ENCODE measurements around the gene CIP2A.

CIP2A gene

DNA sequence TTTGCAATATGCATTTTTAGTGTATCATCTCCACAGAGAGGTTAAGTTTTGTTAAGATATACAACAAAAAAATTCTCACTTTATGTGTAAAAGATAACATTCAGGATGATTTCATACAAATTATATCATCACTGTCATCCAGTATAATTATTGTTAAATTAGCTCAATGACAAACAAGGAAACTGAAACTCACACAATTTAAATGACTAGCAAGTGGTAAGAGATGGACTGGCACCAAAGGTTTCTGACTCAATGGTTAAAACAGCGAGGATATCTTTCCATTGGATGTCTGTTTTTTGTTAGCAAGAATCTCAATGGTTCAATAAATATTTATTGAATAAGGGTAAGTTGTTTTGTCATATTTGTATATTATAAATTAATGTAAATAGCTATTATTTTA is 22.6 kb downstream of the CIP2A start:
- no peak overlapping the region for H3K4me3 ChIP-seq
- H3K27me3 ChIP-seq: no peaks in the 10 kb centered on the region
- H3K27ac ChIP-seq: no peak overlapping the region
- H3K36me3 ChIP-seq: peaks cover 54% of the 10 kb centered on the region
- H3K4me1 ChIP-seq: no peaks in the 10 kb centered on the region
- TF ChIP-seq Cebpa-rat (IDR thresholded peaks at IDR 0.05): no peak
- H3K9ac ChIP-seq: no peak overlapping the region
- no peak overlapping the region for H3K4me2 ChIP-seq
- H4K20me1 ChIP-seq: no peaks in the 10 kb centered on the region
- H3K9me3 ChIP-seq: no peaks in the 10 kb centered on the region

DNA sequence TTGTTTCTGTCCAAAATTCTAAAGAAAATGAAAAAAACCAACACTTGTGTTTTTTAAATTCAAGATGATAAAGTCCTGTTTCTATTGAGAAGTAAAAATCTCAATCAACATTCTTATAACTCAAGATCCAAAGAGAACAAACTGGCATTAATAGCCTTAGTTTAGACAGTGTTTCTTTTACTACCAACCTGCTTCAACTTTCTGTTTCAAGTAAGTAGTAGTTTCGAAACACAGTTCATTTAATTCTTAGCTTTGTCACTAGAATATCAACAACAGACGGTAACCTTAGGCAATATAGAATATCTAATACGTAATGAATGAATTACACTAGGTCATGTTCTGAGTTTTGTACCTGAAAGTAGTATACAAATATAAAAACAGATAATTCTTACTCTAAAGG is 23.7 kb downstream of the CIP2A start:
- H3K36me3 ChIP-seq: peaks cover 60% of the 10 kb centered on the region
- no peaks in the 10 kb centered on the region for H4K20me1 ChIP-seq
- no peaks in the 10 kb centered on the region for H3K4me1 ChIP-seq
- H3K27ac ChIP-seq: no peak overlapping the region
- TF ChIP-seq Cebpa-rat (IDR thresholded peaks at IDR 0.05): no peak
- H3K4me3 ChIP-seq: no peak overlapping the region
- no peak overlapping the region for H3K9ac ChIP-seq
- no peaks in the 10 kb centered on the region for H3K27me3 ChIP-seq
- H3K4me2 ChIP-seq: no peak overlapping the region
- H3K9me3 ChIP-seq: no peaks in the 10 kb centered on the region

DNA sequence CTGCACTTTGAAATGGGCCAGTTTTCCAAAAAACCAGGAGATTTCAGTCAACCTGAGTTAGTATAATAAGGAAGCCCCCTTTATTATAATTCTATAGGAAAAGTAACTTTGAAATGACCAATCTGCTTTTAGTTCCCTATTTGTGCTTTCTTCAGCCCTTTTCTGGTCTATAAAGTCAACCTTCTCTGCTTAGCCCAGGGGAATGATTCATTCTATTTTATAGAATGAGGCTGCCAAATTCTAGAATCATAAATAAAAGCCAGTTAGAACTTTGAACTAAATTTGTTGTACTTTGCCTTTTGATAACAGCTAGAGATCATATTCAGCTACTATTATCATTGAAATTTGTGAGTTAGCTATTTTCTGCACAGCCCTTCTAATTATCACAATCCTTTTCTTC is 24.7 kb downstream of the CIP2A start:
- Histone ChIP-seq H4K20me1 (no peaks in the 10 kb centered on the region), H3K27me3 (no peaks in the 10 kb centered on the region), H3K4me2 (no peak overlapping the region), H3K9ac (no peak overlapping the region), H3K4me3 (no peak overlapping the region), H3K9me3 (no peaks in the 10 kb centered on the region), H3K27ac (no peak overlapping the region), H3K4me1 (no peaks in the 10 kb centered on the region), H3K36me3 (peaks cover 65% of the 10 kb centered on the region)
- no peak for TF ChIP-seq Cebpa-rat (IDR thresholded peaks at IDR 0.05)

DNA sequence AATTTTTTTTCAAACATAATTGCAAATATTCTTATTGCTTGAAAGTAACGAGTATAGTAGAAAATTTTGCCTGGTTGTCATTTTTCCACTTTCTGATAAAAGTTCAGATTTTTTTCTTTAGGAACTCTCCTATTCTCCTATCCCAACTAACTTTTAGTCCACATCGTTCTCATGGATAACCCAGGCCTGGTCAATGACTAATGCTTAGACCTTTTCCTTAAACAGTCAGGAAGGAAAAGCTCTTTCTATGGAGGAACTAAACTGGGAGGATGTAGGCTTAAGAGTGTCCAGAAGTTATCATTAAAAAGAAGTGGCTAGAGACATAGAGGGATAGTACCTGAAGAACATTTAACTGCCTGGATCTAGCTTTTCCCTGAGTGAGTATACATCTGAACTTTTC is 26.7 kb downstream of the CIP2A start:
- TF ChIP-seq Cebpa-rat (IDR thresholded peaks at IDR 0.05): no peak
- H3K4me2 ChIP-seq: no peak overlapping the region
- H3K4me3 ChIP-seq: no peak overlapping the region
- H3K27ac ChIP-seq: no peak overlapping the region
- no peaks in the 10 kb centered on the region for H3K27me3 ChIP-seq
- peaks cover 75% of the 10 kb centered on the region for H3K36me3 ChIP-seq
- no peaks in the 10 kb centered on the region for H3K9me3 ChIP-seq
- no peak overlapping the region for H3K9ac ChIP-seq
- no peaks in the 10 kb centered on the region for H4K20me1 ChIP-seq
- no peaks in the 10 kb centered on the region for H3K4me1 ChIP-seq

DNA sequence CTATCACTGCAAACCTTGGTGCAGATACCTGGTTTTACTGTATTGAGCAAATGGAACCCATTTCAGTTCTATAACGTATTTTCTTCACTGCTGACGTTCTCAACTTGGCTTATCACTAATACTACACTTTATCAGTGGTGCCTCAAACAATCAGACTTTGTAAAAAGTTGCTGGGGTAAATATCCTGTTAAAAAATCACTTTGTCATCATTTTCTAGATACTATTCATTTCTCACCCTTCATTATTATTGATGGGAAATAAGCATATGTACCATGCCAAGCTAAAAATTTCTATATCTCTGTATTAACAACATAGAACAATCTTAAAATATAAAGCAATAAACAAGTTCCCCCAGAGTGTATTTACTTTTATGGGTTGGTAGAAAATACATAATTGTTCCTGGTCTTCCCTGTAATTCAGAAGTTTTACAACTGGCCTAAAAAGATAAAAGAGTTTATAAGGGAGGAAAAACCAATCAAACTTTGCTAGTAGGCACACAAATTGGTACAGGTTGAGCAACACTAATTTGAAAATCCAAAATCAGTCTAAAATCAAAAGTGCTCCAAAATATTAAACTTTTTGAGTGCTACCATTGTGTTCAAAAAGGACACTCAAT is 33.2 kb downstream of the CIP2A start:
- TF ChIP-seq Cebpa-rat (IDR thresholded peaks at IDR 0.05): no peak
- H3K4me1 ChIP-seq: no peaks in the 10 kb centered on the region
- H3K4me3 ChIP-seq: no peak overlapping the region
- H3K27me3 ChIP-seq: no peaks in the 10 kb centered on the region
- no peak overlapping the region for H3K4me2 ChIP-seq
- peaks cover 77% of the 10 kb centered on the region for H3K36me3 ChIP-seq
- no peak overlapping the region for H3K9ac ChIP-seq
- no peaks in the 10 kb centered on the region for H4K20me1 ChIP-seq
- H3K27ac ChIP-seq: no peak overlapping the region
- H3K9me3 ChIP-seq: no peaks in the 10 kb centered on the region

DNA sequence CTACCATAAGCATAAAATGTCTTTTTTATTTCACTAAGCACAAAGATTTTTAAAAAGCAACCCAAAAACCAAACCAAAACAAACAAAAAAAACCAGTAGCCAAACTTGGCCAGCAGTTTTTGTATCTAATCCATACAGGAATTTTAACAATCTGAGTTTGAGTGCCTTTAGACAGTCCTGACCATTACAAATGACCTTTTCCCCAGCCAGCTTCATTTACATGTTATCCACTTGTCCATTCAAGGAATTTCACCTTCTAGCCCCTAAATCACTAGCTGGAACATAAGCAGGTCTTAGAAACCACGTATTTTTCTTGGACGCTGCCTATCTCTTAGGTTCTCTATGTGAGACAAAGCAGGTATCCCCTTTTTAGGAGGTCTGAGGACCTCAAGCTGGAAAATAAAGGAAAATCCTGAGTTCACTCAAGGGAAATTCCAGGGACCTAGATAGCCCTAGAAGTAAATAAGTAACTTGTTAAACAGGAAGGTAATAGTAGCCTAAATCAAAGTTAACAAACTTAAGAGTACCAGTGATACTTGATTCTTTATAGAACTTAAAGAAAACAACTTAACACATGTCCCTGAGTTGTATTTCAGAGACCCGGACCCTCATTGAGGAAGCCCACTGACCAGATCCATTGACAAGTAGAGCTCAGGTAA is 34.2 kb downstream of the CIP2A start:
- no peaks in the 10 kb centered on the region for H3K4me1 ChIP-seq
- H3K36me3 ChIP-seq: peaks cover 67% of the 10 kb centered on the region
- H4K20me1 ChIP-seq: no peaks in the 10 kb centered on the region
- H3K9me3 ChIP-seq: no peaks in the 10 kb centered on the region
- no peak for TF ChIP-seq Cebpa-rat (IDR thresholded peaks at IDR 0.05)
- no peak overlapping the region for H3K9ac ChIP-seq
- no peak overlapping the region for H3K4me2 ChIP-seq
- H3K4me3 ChIP-seq: no peak overlapping the region
- no peak overlapping the region for H3K27ac ChIP-seq
- no peaks in the 10 kb centered on the region for H3K27me3 ChIP-seq

DNA sequence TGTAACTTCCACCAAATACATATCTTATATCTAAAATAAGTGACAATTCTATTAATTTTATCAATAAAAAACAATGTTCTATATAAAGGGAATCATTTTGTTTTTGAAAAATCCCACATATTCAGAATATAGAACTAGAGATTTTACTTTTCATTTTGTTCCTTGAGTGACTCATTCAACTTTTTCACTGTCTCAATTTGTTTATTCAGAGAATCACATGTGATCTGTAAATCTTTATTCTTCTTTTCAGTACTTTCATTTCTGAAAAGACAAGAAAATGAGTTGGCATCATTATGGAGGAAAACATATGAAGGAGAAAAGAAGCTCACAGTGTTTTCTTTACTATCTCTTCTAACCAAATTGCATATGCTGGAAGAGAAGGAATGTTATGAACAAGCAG is 35.0 kb downstream of the CIP2A start:
- Histone ChIP-seq H3K27me3 (no peaks in the 10 kb centered on the region), H3K4me3 (no peak overlapping the region), H3K9ac (no peak overlapping the region), H3K27ac (no peak overlapping the region), H3K4me2 (no peak overlapping the region), H3K9me3 (no peaks in the 10 kb centered on the region), H3K36me3 (peaks cover 60% of the 10 kb centered on the region), H4K20me1 (no peaks in the 10 kb centered on the region), H3K4me1 (no peaks in the 10 kb centered on the region)
- no peak for TF ChIP-seq Cebpa-rat (IDR thresholded peaks at IDR 0.05)

DNA sequence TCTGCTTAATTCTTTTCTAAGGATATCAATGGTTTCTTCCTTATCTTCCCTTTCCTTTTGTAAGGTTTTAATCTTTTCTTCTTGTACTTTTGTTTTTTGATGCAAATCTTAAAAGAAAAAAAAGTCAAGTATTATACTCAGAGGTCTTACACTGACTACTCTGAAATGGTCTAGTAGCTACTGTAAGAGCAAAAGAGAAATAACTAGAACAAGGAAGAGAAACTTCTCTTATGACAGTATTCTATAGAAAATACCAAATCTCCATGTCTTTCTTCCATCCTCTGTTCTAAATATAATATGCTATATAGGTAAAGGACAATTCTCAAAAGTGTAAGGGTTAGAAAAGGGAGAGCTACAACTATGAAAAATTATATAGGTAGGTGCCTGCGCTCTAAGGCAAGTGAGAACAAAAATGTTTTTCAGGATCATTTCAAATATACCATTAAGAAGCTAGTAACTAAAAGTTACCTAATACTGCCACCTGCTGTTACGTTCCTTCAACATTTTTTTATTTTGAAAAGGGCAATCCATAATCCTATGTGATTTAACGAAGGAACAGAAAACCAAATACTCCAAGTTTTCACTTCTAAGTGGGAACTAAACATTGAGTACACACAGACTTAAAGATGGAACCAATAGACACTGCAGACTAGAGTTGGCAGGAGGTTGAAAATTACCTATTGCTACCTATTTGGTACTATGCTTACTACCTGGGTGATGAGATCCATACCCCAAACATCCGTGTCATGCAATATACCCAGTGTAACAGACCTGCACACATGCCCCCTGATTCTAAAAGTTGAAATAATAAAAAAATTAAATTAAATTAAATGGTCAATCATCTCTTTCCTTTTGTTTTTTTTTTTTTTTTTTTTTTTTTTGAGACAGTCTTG is 36.7 kb downstream of the CIP2A start:
- H3K36me3 ChIP-seq: peaks cover 57% of the 10 kb centered on the region
- H4K20me1 ChIP-seq: no peaks in the 10 kb centered on the region
- no peak overlapping the region for H3K4me2 ChIP-seq
- H3K9me3 ChIP-seq: no peaks in the 10 kb centered on the region
- no peak for TF ChIP-seq Cebpa-rat (IDR thresholded peaks at IDR 0.05)
- no peak overlapping the region for H3K27ac ChIP-seq
- H3K4me3 ChIP-seq: no peak overlapping the region
- no peak overlapping the region for H3K9ac ChIP-seq
- H3K27me3 ChIP-seq: no peaks in the 10 kb centered on the region
- H3K4me1 ChIP-seq: no peaks in the 10 kb centered on the region

DNA sequence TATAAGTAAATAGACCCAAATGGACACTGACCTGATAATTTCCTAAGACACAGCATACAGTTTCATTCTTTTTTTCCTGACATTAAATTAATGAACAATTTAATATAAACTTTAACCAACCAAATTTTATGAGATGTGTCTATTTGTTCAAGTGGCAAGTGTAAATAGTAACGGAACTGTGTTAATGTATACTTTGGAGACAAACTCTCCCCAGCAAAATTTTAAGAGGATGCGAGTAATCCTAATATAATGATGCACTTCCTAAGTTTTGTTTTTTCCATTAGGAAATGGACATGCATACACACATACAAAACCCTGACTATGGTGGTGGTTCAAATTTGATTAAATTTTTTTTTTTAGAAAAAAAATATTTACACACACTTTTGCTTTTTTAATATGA is 40.4 kb downstream of the CIP2A start:
- Histone ChIP-seq H3K9ac (no peak overlapping the region), H3K4me1 (no peaks in the 10 kb centered on the region), H3K4me2 (no peak overlapping the region), H4K20me1 (no peaks in the 10 kb centered on the region), H3K4me3 (no peak overlapping the region), H3K27me3 (no peaks in the 10 kb centered on the region), H3K36me3 (peaks cover 33% of the 10 kb centered on the region), H3K9me3 (no peaks in the 10 kb centered on the region), H3K27ac (no peak overlapping the region)
- TF ChIP-seq Cebpa-rat (IDR thresholded peaks at IDR 0.05): no peak

DNA sequence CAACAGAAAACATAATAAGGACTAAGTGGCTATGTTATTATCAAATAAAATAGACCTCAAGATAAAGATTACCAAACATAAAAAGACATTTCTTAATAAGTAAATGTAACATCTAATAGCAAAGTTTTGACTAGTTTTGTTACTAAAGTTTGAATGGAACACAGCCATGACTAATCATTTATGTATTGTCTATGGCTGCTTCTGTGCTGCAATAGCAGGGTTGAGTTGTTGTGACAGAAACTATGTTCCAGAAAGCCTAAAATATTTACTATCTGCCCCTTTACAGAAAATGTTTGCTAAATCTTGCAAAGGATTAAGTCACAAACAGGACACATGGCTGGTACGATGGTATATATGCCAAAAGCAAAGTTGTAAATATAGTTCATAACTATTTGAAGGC is 40.9 kb downstream of the CIP2A start:
- Histone ChIP-seq H4K20me1 (no peaks in the 10 kb centered on the region), H3K36me3 (peaks cover 36% of the 10 kb centered on the region), H3K4me1 (no peaks in the 10 kb centered on the region), H3K4me2 (no peak overlapping the region), H3K9ac (no peak overlapping the region), H3K4me3 (no peak overlapping the region), H3K9me3 (no peaks in the 10 kb centered on the region), H3K27me3 (no peaks in the 10 kb centered on the region), H3K27ac (no peak overlapping the region)
- no peak for TF ChIP-seq Cebpa-rat (IDR thresholded peaks at IDR 0.05)
